Transverse colon (tissue), 4 donors: Measurements from ENCODE around the gene RSPH3. TPM values are rescaled to one million over a fixed set of nuclear protein-coding genes. Genes with fewer than 3 reads are reported as not detected.

Experiments used
- DNase-seq: peaks from one replicate; pipeline ENCODE4 v3.0.0-alpha.2; 2019
- H3K27ac ChIP-seq, 4 donors: fragments of 200-600 bp; sonication (generic); 2 replicates each; pipeline ENCODE4 v1.5.1; 2016 to 2018; ENCODE audit warnings: inconsistent platforms in 4 of 4
- H3K27me3 ChIP-seq: fragments of 200-600 bp; sonication (generic); 2 replicates; pipeline ENCODE4 v1.5.1; 2017; ENCODE audit warnings: inconsistent platforms
- H3K36me3 ChIP-seq, 4 donors: fragments of 200-600 bp; sonication (generic); 2 replicates each; pipeline ENCODE4 v1.5.1; 2017 to 2019; ENCODE audit warnings: inconsistent platforms in 4 of 4
- H3K4me1 ChIP-seq, 4 donors: fragments of 200-600 bp; sonication (generic); 2 replicates each; pipeline ENCODE4 v1.5.1; 2017 to 2020; ENCODE audit warnings: inconsistent platforms in 4 of 4
- H3K4me3 ChIP-seq, 4 donors: fragments of 200-600 bp; sonication (generic); 1 replicate in 1 of 4; 2 replicates in 3 of 4; pipeline versions ENCODE4 v1.5.1 to v1.6.1; 2017 to 2019; ENCODE audit warnings: inconsistent platforms in 4 of 4
- H3K9me3 ChIP-seq, 2 donors: fragments of 200-600 bp; sonication (generic); 2 replicates each; pipeline ENCODE4 v1.5.1; 2017 to 2019; ENCODE audit warnings: inconsistent platforms in 2 of 2
- CTCF ChIP-seq, 5 experiments: fragments of 200-600 bp in 3 of 5; fragments of 450-650 bp in 2 of 5; sonication (generic) in 3 of 5; IDR thresholded peaks; 1 replicate in 2 of 5; 2 replicates in 3 of 5; pipeline ENCODE4 v1.5.1; 2016 to 2017; ENCODE audit warnings: antibody characterized with exemption in 5 of 5, inconsistent platforms in 3 of 5, mild to moderate bottlenecking in 2 of 5, moderate library complexity in 1 of 5
- EP300 ChIP-seq: sonication (generic); formaldehyde crosslinking; IDR thresholded peaks from one replicate; pipeline ENCODE4 v1.6.1; 2017; ENCODE audit warnings: antibody characterized with exemption, low read depth
- POLR2A ChIP-seq: fragments of 450-650 bp; IDR thresholded peaks from one replicate; pipeline ENCODE4 v1.6.1; 2016; ENCODE audit warnings: antibody characterized with exemption, mild to moderate bottlenecking, moderate library complexity
- POLR2AphosphoS5 ChIP-seq, 3 donors: sonication (generic); formaldehyde crosslinking; IDR thresholded peaks; one replicate each; pipeline ENCODE4 v1.6.1; 2016; ENCODE audit warnings: antibody characterized with exemption in 3 of 3
- WGBS, 2 donors: methylation state at CpG; one replicate each; pipeline ENCODE4 v1.1.5; 2018; ENCODE audit warnings: low coverage in 1 of 2; 5-methylcytosine and 5-hydroxymethylcytosine counted together
- in situ Hi-C, 4 donors: fragments of 200-750 bp; cut with MboI; loops; one replicate each; pipeline versions ENCODE4 v1.15.0 to v1.15.1; 2017; ENCODE audit warnings: low sequenced_read_pairs in 3 of 4, low pct_ligation_motif_present in 1 of 4, low pct_unique_long_range_greater_than_20kb in 1 of 4
- intact Hi-C: fragments of 100-400 bp; cut with DNase I; formaldehyde crosslinking; loops from one replicate; pipeline ENCODE4 v1.15.1; 2023; ENCODE audit warnings: low total_unique reads
- total RNA-seq, 4 donors: library from RNA; depleted of rRNA; stranded (reverse); fragments of >200 nt; gene quantifications; one replicate each; pipeline ENCODE4 v1.1.0, GENCODE V29; 2016

Gene RSPH3
- total RNA-seq, 4 donors from 2014 or later, result 13.3 to 24.1 (median 23.5) TPM

GRCh38 chr6:158939255-158940159 is 60.5 kb downstream of the RSPH3 start:
- Histone ChIP-seq H3K9me3 (no peaks in the 10 kb centered on the region), H3K27me3 (no peaks in the 10 kb centered on the region), H3K27ac (peak overlapping the region in 3 of 4 donors; percentile 51 to 76 (median 53)), H3K36me3 (no peaks in the 10 kb centered on the region), H3K4me3 (peak overlapping the region in 3 of 4 donors; percentile 18 to 43 (median 27)), H3K4me1 (peaks cover 0 to 16% (median 4%) of the 10 kb centered on the region in 4 donors)
- DNase-seq, result peak; percentile 47
- peak in 2 of 3 donors; percentile 23 to 25 for TF ChIP-seq POLR2AphosphoS5 (IDR thresholded peaks at IDR 0.05)
- peak; percentile 17 for TF ChIP-seq POLR2A
- TF ChIP-seq CTCF (IDR thresholded peaks at IDR 0.05), result peak in 1 of 5 experiments; percentile 12
- TF ChIP-seq EP300, result no peak
- WGBS, 2 donors, result 57 to 60% methylated on average over 6 to 37 of the region's 37 CpGs
- in situ Hi-C loops (no loop called here), intact Hi-C loops (no loop called here)

- Histone ChIP-seq H3K27ac (peak overlapping the region in 3 of 4 donors; percentile 51 to 76 (median 53)), H3K27me3 (no peaks in the 10 kb centered on the region), H3K4me1 (peaks cover 0 to 16% (median 4%) of the 10 kb centered on the region in 4 donors), H3K36me3 (no peaks in the 10 kb centered on the region), H3K9me3 (no peaks in the 10 kb centered on the region), H3K4me3 (peak overlapping the region in 3 of 4 donors; percentile 18 to 43 (median 27))
- in situ Hi-C loops (no loop called here), intact Hi-C loops (no loop called here)
- peak; percentile 82 for DNase-seq
- WGBS, 2 donors, result 27 to 55% methylated on average over 2 to 23 of the region's 23 CpGs
- TF ChIP-seq POLR2AphosphoS5 (IDR thresholded peaks at IDR 0.05) (peak in 2 of 3 donors; percentile 62 to 71), CTCF (IDR thresholded peaks at IDR 0.05) (no peak), POLR2A (peak; percentile 46), EP300 (no peak)
These were observed 61.2 kb downstream of the RSPH3 start for GRCh38 chr6:158938811-158939254.

- no peaks in the 10 kb centered on the region for H3K36me3 ChIP-seq
- H3K4me1 ChIP-seq, result peaks cover 0 to 16% (median 4%) of the 10 kb centered on the region in 4 donors
- intact Hi-C loops (no loop called here), in situ Hi-C loops (no loop called here)
- WGBS, 2 donors, result 93 to 100% methylated on average over 1 to 11 of the region's 11 CpGs
- H3K4me3 ChIP-seq, result no peak overlapping the region
- peak overlapping the region in 2 of 4 donors; percentile 15 to 51 for H3K27ac ChIP-seq
- no peak for DNase-seq
- no peaks in the 10 kb centered on the region for H3K9me3 ChIP-seq
- no peaks in the 10 kb centered on the region for H3K27me3 ChIP-seq
- no peak for TF ChIP-seq EP300
These were observed 61.8 kb downstream of the RSPH3 start for GRCh38 chr6:158938220-158938619.

DNA sequence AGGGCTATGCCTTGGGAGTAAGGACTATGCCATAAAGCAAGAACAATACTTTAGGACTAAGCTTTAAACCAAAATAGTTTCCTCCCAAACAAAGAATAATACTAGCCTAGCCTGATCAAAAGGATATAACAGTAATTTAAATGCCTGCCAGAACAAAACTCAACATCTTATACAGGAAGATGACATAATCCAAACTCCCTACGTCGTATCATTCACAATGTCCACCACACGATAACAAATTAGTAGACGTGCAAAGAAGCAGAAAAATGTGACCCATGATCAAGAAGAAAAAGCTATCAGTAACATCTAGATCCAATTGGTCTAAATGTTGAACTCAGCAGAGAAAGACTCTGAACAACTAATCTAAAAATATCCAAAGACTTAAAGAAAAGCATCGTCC is 65.8 kb downstream of the RSPH3 start:
- Histone ChIP-seq H3K4me3 (no peak overlapping the region), H3K4me1 (peaks cover 0 to 10% (median 4%) of the 10 kb centered on the region in 4 donors), H3K36me3 (no peaks in the 10 kb centered on the region), H3K9me3 (no peaks in the 10 kb centered on the region), H3K27me3 (no peaks in the 10 kb centered on the region), H3K27ac (no peak overlapping the region)
- TF ChIP-seq EP300, result no peak
- no peak for TF ChIP-seq CTCF (IDR thresholded peaks at IDR 0.05)
- no peak for TF ChIP-seq POLR2AphosphoS5 (IDR thresholded peaks at IDR 0.05)
- TF ChIP-seq POLR2A, result no peak
- 85 to 86% methylated on average over 5 of the region's 5 CpGs for WGBS, 2 donors
- in situ Hi-C loops (no loop called here), intact Hi-C loops (no loop called here)
- DNase-seq, result no peak
